ENCODE data around the gene CH25H.

CH25H gene

GRCh38 chr10:89210794-89211425, 3.8 kb upstream of the CH25H start:
- DNase-seq (ENCODE audit: extremely low read depth, low read depth): no peak
- H3K4me3 ChIP-seq (replicated peaks; ENCODE audit: low read depth, low read length): no peak overlapping the region
- TF ChIP-seq, protein P1, sequence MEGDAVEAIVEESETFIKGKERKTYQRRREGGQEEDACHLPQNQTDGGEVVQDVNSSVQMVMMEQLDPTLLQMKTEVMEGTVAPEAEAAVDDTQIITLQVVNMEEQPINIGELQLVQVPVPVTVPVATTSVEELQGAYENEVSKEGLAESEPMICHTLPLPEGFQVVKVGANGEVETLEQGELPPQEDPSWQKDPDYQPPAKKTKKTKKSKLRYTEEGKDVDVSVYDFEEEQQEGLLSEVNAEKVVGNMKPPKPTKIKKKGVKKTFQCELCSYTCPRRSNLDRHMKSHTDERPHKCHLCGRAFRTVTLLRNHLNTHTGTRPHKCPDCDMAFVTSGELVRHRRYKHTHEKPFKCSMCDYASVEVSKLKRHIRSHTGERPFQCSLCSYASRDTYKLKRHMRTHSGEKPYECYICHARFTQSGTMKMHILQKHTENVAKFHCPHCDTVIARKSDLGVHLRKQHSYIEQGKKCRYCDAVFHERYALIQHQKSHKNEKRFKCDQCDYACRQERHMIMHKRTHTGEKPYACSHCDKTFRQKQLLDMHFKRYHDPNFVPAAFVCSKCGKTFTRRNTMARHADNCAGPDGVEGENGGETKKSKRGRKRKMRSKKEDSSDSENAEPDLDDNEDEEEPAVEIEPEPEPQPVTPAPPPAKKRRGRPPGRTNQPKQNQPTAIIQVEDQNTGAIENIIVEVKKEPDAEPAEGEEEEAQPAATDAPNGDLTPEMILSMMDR (IDR thresholded peaks at IDR 0.05; ENCODE audit: low read depth, low read length, missing control alignments): no peak

GRCh38 chr10:89209718-89210117, 2.6 kb upstream of the CH25H start:
- no peak overlapping the region for H3K4me3 ChIP-seq (replicated peaks; ENCODE audit: low read depth, low read length)
- DNase-seq (ENCODE audit: extremely low read depth, low read depth): no peak
- TF ChIP-seq, protein P1 (IDR thresholded peaks at IDR 0.05; ENCODE audit: low read depth, low read length, missing control alignments): no peak

GRCh38 chr10:89207801-89208551, 859 bp upstream of the CH25H start:
- DNase-seq (ENCODE audit: extremely low read depth, low read depth): no peak
- TF ChIP-seq, protein P1 (IDR thresholded peaks at IDR 0.05; ENCODE audit: low read depth, low read length, missing control alignments): no peak
- peak overlapping the region; percentile 49 for H3K4me3 ChIP-seq (replicated peaks; ENCODE audit: low read depth, low read length)

DNA sequence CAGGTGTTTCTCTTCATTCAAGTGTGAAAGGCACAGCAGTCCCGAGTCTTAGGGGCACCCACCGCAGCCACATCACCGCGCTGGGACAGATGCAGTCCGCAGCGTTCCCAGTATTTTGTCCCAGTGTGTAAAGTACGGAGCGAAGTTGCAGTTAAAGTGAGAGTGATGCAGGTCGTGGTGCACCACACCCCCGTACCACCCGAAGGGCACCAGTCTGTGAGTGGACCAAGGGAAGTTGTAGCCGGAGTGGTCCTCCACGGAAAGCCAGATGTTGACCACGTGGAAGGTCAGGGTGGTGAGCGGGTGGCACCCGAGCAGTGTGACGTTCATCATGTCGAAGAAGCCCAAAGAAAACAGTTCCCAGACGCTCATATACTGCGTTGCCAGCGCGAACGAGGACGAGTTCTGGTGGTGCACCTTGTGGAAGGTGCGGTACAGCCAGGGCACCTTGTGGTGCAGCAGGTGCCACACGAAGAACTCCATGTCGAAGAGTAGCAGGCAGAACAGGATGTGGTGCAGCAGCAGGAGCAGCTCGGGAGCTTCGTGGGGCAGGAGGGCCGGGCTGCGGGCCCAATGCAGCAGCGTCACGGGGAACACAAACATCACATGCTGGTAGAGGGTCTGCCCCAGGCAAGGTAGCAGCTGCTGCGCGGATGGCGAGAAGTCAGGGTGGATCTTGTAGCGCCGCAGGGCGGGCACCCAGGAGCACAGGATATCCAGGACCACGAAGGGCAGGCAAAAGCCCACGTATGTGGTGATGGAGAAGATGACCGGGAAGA, 526 bp downstream of the CH25H start:
- TF ChIP-seq, protein P1 (IDR thresholded peaks at IDR 0.05; ENCODE audit: low read depth, low read length, missing control alignments): no peak
- no peak for DNase-seq (ENCODE audit: extremely low read depth, low read depth)
- peak overlapping the region; percentile 49 for H3K4me3 ChIP-seq (replicated peaks; ENCODE audit: low read depth, low read length)

DNA sequence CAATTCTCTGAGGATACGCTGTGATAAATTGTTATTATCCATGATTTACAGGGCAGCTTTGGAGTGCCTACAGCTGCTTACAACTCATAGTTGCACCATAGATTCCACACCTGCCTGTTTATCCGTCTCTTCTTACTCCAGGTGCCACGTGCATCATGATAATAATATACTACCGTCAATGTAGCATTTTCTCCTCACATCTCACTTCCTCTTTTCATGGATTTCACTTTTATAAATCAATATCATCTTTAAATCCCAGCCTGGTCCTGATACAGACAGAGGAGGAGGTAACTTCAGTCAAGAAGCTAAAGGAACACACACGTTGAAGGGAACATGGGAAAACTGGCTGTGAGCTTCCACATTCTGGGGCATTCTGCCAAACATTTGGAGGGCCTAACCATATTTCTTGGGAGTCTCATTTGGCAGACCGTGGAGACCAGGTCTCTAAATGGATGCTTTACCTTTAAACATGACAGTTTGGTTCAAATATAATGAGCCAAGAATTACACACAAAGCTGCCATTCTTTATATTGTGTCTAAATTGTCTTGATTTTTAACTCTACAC, 2.4 kb downstream of the CH25H start:
- no peak for DNase-seq (ENCODE audit: extremely low read depth, low read depth)
- H3K4me3 ChIP-seq (replicated peaks; ENCODE audit: low read depth, low read length): no peak overlapping the region
- TF ChIP-seq, protein P1 (IDR thresholded peaks at IDR 0.05; ENCODE audit: low read depth, low read length, missing control alignments): no peak

DNA sequence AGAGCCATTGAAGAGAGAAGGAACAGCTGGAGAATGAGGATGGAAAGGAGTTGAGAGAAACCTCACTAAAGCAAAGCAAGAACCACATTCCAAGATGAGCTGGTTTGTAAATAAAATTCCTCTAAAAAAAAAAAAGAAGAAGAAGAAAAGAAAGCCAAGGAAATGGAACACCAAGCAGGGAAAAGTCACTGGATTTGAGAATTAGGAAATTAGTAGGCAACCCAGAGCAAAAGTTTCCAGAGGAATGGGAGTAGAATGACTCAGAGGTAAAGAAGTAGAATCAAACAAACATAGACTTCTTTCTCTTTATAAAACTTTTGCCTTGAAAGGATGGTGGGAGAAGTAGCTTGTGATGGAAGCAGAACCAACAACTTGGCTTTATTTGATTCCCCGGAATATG, 3.9 kb downstream of the CH25H start:
- no peak for DNase-seq (ENCODE audit: extremely low read depth, low read depth)
- TF ChIP-seq, protein P1 (IDR thresholded peaks at IDR 0.05; ENCODE audit: low read depth, low read length, missing control alignments): no peak
- H3K4me3 ChIP-seq (replicated peaks; ENCODE audit: low read depth, low read length): no peak overlapping the region
